Natural killer cell treated with Interleukin-12 subunit alpha and Interleukin-12 subunit beta and Interleukin-15 and Interleukin-18, amount 100 ng/mL, for 72 hours (primary cell): ENCODE measurements around the gene COG3. TPM values are rescaled to one million over a fixed set of nuclear protein-coding genes. Genes with fewer than 3 reads are reported as not detected.
"Not testable (repeated sequence)": the region's sequence is repeated elsewhere in the genome, so short reads cannot be mapped to it uniquely, and the experiment has no call there.

Experiments
- ATAC-seq, 2 donors: fragments of 150-1000 bp; cut with Tn5 transposase in 1 of 2; sonication (Bioruptor Pico), chemical (Tn5 transposase) in 1 of 2; 2 replicates each; pipeline ENCODE4 v1.10.0; 2021
- DNase-seq: peaks from one replicate; pipeline ENCODE4 v3.0.0; 2022; ENCODE audit warnings: low spot score
- H3K27ac Mint-ChIP-seq, 2 donors: 1 replicate in 1 of 2; 2 replicates in 1 of 2; pipeline ENCODE4 v1.8.0; 2022; ENCODE audit warnings: mixed read lengths in 2 of 2, mild to moderate bottlenecking in 1 of 2, moderate library complexity in 1 of 2
- H3K27me3 Mint-ChIP-seq, 2 donors: 1 replicate in 1 of 2; 2 replicates in 1 of 2; pipeline ENCODE4 v1.8.0; 2022; ENCODE audit warnings: mixed read lengths in 2 of 2
- H3K36me3 Mint-ChIP-seq: one replicate; pipeline ENCODE4 v1.8.0; 2022; ENCODE audit warnings: mixed read lengths
- H3K4me1 Mint-ChIP-seq, 2 donors: 1 replicate in 1 of 2; 2 replicates in 1 of 2; pipeline ENCODE4 v1.8.0; 2022; ENCODE audit warnings: low read depth in 2 of 2, mixed read lengths in 2 of 2, mild to moderate bottlenecking in 1 of 2
- H3K4me3 Mint-ChIP-seq: one replicate; pipeline ENCODE4 v1.8.0; 2022; ENCODE audit warnings: mixed read lengths
- H3K9me3 Mint-ChIP-seq: 2 replicates; pipeline ENCODE4 v1.8.0; 2022; ENCODE audit warnings: mixed read lengths
- total RNA-seq, 2 donors: library from RNA; stranded (reverse); gene quantifications; one replicate each; pipeline ENCODE4 v1.2.3, GENCODE V29; 2022

COG3 gene, protein sequence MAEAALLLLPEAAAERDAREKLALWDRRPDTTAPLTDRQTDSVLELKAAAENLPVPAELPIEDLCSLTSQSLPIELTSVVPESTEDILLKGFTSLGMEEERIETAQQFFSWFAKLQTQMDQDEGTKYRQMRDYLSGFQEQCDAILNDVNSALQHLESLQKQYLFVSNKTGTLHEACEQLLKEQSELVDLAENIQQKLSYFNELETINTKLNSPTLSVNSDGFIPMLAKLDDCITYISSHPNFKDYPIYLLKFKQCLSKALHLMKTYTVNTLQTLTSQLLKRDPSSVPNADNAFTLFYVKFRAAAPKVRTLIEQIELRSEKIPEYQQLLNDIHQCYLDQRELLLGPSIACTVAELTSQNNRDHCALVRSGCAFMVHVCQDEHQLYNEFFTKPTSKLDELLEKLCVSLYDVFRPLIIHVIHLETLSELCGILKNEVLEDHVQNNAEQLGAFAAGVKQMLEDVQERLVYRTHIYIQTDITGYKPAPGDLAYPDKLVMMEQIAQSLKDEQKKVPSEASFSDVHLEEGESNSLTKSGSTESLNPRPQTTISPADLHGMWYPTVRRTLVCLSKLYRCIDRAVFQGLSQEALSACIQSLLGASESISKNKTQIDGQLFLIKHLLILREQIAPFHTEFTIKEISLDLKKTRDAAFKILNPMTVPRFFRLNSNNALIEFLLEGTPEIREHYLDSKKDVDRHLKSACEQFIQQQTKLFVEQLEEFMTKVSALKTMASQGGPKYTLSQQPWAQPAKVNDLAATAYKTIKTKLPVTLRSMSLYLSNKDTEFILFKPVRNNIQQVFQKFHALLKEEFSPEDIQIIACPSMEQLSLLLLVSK
- 10 to 100 TPM; 41.0 to 50.9 TPM for total RNA-seq

GRCh38 chr13:45464687-45465453 is at the start of gene COG3:
TSS of gene COG3 (plus strand) at chr13:45464939. CDS start at chr13:45465037, 98 bp downstream.
- Mint-ChIP-seq H3K9me3 (no peaks in the 10 kb centered on the region), H3K36me3 (peaks cover 8% of the 10 kb centered on the region), H3K27ac (peak within 1 kb of the TSS; percentile 91 to 97), H3K4me3 (peak within 1 kb of the TSS; percentile 91), H3K4me1 (peaks cover 34 to 45% of the 10 kb centered on the region in 2 donors), H3K27me3 (peaks cover 0 to 8% of the 10 kb centered on the region in 2 donors)
- ATAC-seq (peak; percentile 99 to 100), DNase-seq (peak; percentile 97)

DNA sequence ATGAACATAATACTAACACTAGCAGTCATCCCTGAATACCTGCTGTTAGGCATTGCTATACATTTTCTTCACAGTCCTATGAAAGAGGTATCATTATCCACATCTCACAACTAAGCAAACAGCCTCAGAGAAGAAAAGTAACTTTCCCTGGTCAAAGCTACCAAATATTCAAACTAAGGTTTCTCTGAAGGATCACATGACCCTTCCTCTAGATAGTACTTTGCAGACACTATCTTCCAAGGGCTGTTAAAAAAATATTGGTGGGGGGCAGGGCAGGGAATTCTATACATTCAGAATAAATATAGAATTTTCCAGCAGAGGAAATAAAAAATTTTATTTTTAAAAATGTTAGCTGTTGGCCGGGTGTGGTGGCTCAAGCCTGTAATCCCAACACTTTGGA is 49.6 kb upstream of the COG3 start:
- Mint-ChIP-seq H3K27ac (peak overlapping the region; percentile 16 to 31), H3K36me3 (no peaks in the 10 kb centered on the region)
- ATAC-seq, result no peak

DNA sequence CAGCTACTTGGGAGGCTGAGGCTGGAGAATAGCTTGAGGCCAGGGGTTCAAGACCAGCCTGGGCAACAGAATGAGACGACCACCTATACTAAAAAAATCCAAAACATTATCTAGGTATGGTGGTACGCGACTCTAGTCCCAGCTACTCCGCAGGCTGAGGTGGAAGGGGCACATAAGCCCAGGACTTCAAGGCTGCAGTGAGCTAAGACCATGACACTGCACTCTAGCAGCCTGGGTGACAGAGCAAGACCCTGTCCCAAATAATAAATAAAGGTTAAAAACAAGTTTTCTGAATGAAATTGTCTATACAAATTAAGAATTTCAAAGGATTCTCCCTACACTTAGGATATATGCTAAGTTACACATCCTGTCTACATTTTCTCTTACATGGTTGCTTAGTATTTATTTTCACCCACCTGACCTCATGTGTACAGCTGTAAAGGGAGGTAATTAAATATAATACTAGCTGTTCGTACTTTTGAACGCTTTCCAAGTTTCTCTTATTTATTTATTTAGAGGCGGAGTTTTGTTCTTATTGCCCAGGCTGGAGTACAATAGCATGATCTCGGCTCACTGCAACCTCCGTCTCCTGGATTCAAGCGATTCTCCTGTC is 48.1 kb upstream of the COG3 start:
- Mint-ChIP-seq H3K9me3 (no peaks in the 10 kb centered on the region), H3K27ac (peak overlapping the region; percentile 97 to 100)

More for the DNA sequence above, 49.6 kb upstream of the COG3 start:
- Mint-ChIP-seq H3K9me3 (no peaks in the 10 kb centered on the region), H3K4me1 (peaks cover 20 to 24% of the 10 kb centered on the region in 2 donors), H3K27me3 (no peaks in the 10 kb centered on the region), H3K4me3 (no peak overlapping the region)
- no peak for DNase-seq

GRCh38 chr13:45417790-45418534 is 46.8 kb upstream of the COG3 start, which contains the start of gene SLC25A30:
TSS of gene SLC25A30 (minus strand) at chr13:45418373. CDS start at chr13:45411425, 6,948 bp downstream.
- peak within 1 kb of the TSS; percentile 90 for H3K4me3 Mint-ChIP-seq
- H3K4me1 Mint-ChIP-seq, result peaks cover 14 to 19% of the 10 kb centered on the region in 2 donors
- no peaks in the 10 kb centered on the region for H3K27me3 Mint-ChIP-seq
- no peaks in the 10 kb centered on the region for H3K9me3 Mint-ChIP-seq
- H3K27ac Mint-ChIP-seq, result peak within 1 kb of the TSS; percentile 97 to 100
- H3K36me3 Mint-ChIP-seq, result no peaks in the 10 kb centered on the region
- peak; percentile 95 for DNase-seq
- peak; percentile 98 to 99 for ATAC-seq

More for the DNA sequence above, 48.1 kb upstream of the COG3 start:
- no peaks in the 10 kb centered on the region for H3K36me3 Mint-ChIP-seq
- DNase-seq (no peak), ATAC-seq (no peak)
- peak overlapping the region; percentile 90 for H3K4me3 Mint-ChIP-seq
- H3K4me1 Mint-ChIP-seq, result peaks cover 15 to 24% of the 10 kb centered on the region in 2 donors
- no peaks in the 10 kb centered on the region for H3K27me3 Mint-ChIP-seq

- ATAC-seq, H3K27ac Mint-ChIP-seq, H3K4me3 Mint-ChIP-seq, DNase-seq, H3K27me3 Mint-ChIP-seq, H3K9me3 Mint-ChIP-seq, H3K36me3 Mint-ChIP-seq: not testable (repeated sequence)
- peaks cover 14 to 19% of the 10 kb centered on the region in 2 donors for H3K4me1 Mint-ChIP-seq
Measured at GRCh38 chr13:45419389-45419788, 45.4 kb upstream of the COG3 start.

DNA sequence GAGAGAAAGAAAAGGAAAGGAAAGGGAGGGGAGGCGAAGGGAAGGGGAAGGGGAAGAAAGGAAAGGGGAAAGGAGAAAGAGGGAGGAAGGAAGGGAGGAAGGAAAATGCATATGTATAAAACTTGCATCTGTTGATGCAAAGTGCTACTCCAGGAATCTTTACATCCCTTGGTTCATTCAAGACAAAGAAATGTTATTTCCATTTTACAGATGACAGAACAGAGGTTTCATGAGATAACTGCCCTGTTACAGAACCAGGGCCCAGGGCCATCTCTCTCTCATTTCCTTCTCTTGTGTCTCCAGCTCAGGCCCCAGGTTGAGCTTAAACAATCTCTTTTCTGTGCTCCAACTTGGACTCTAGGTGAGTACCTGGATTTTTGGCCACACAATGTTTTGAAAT is 44.8 kb upstream of the COG3 start:
- no peak for ATAC-seq
- Mint-ChIP-seq H3K27ac (no peak overlapping the region), H3K4me3 (no peak overlapping the region), H3K9me3 (no peaks in the 10 kb centered on the region), H3K4me1 (peaks cover 14% of the 10 kb centered on the region in 2 donors), H3K36me3 (no peaks in the 10 kb centered on the region), H3K27me3 (no peaks in the 10 kb centered on the region)
- DNase-seq, result no peak

- ATAC-seq (no peak), DNase-seq (no peak)
- H3K4me1 Mint-ChIP-seq, result peaks cover 4% of the 10 kb centered on the region in 2 donors
- H3K36me3 Mint-ChIP-seq, result no peaks in the 10 kb centered on the region
- H3K27me3 Mint-ChIP-seq, result no peaks in the 10 kb centered on the region
- no peak overlapping the region for H3K4me3 Mint-ChIP-seq
- no peaks in the 10 kb centered on the region for H3K9me3 Mint-ChIP-seq
- H3K27ac Mint-ChIP-seq, result no peak overlapping the region
Measured at GRCh38 chr13:45422731-45423292, 41.9 kb upstream of the COG3 start.

- not testable (repeated sequence) for H3K9me3 Mint-ChIP-seq, H3K27me3 Mint-ChIP-seq, H3K4me1 Mint-ChIP-seq, H3K36me3 Mint-ChIP-seq, DNase-seq, H3K27ac Mint-ChIP-seq, H3K4me3 Mint-ChIP-seq
- peak in 1 of 2 donors; percentile 28 for ATAC-seq
Measured at GRCh38 chr13:45426056-45426841, 38.5 kb upstream of the COG3 start.

DNA sequence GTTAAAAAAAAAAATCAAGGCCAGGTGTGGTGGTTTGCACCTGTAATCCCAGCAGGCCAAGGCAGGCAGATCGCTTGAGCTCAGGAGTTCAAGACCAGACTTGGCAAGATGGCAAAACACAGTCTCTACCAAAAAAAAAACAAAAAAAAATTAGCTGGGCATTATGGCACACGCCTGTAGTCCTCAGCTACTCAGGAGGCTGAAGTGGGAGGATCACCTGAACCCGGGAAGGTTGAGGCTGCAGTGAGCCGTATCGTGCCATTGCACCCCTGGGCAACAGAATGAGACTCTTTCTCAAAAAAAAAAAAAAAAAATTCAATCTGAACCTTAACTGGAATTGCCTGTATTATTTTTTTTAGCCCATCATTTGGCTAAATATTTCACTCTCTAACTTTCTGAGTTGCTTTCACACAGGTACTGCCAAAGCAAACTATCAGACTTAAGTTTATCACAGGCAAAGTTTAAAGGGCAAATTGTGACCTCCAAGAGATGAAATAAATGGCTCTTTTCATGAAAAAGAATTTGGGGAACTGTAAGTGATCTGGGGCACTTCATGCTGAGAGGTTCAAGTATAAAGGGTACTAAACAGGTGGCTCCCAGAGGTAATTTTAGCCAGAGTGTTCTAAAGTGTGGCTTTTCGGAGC is 31.9 kb upstream of the COG3 start:
- ATAC-seq (no peak), DNase-seq (no peak)
- H3K27me3 Mint-ChIP-seq, result no peaks in the 10 kb centered on the region
- no peaks in the 10 kb centered on the region for H3K4me1 Mint-ChIP-seq
- no peak overlapping the region for H3K4me3 Mint-ChIP-seq
- H3K36me3 Mint-ChIP-seq, result no peaks in the 10 kb centered on the region
- H3K9me3 Mint-ChIP-seq, result no peaks in the 10 kb centered on the region
- H3K27ac Mint-ChIP-seq, result no peak overlapping the region

DNA sequence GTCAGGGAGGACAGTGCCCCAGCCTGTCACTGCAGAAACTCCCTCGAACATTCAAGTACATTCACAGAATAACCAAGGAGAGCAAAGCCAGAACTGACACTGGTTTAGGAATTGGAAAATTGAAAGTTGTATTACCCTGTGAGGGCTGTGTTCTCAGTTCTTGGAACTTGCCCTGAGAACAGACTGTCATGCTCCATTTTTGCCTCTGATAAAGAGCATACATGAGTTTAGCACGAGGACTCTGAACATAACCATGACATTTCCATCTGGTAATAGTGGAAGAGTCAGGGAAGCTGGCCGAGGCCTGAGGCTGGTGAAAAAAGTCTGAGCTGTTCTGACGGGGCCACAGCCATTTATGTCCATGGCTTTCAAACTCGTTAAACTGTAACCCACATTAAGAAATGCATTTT is 31.4 kb upstream of the COG3 start:
- no peak overlapping the region for H3K4me3 Mint-ChIP-seq
- H3K9me3 Mint-ChIP-seq, result no peaks in the 10 kb centered on the region
- H3K27ac Mint-ChIP-seq, result no peak overlapping the region
- ATAC-seq, result no peak
- no peaks in the 10 kb centered on the region for H3K36me3 Mint-ChIP-seq
- no peaks in the 10 kb centered on the region for H3K4me1 Mint-ChIP-seq
- no peaks in the 10 kb centered on the region for H3K27me3 Mint-ChIP-seq
- no peak for DNase-seq

DNA sequence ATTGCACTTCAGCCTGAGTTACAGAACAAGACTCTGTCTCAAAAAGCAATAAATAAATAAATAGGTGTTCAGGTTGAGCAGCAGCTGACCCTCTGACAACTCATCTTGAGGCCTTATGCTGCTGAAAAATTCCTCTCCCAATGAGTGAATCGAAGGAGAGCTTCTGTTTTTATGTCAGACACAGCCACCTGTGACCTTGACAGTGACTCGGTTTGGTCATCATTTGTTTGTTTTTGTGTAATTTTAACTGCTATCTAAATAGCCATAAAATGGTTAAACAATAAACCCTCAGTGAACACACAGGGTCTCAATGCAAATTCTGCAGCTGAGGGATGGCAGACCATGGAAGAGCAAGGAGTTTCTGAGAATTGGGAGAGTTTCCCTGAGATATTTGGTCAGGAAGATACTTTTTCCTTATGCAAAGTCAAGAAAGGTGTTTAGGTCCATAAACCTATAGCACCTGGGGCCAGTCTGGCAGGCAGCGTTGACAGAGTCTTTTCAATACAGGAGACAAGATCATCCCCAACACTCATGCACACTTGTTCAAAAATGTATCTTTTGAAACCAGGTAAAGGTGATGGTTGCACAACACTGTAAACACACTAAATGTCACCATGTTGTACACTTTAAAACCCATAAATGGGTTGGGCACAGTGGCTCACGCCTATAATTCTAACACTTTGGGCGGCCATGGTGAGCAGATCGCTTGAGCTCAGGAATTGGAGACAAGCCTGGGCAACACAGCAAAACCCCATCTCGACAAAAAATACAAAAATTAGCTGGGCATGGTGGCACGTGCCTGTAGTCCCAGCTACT is 30.0 kb upstream of the COG3 start:
- no peak for DNase-seq
- H3K9me3 Mint-ChIP-seq, result no peaks in the 10 kb centered on the region
- no peak overlapping the region for H3K27ac Mint-ChIP-seq
- ATAC-seq, result no peak
- H3K4me3 Mint-ChIP-seq, result no peak overlapping the region
- no peaks in the 10 kb centered on the region for H3K27me3 Mint-ChIP-seq
- H3K36me3 Mint-ChIP-seq, result no peaks in the 10 kb centered on the region
- no peaks in the 10 kb centered on the region for H3K4me1 Mint-ChIP-seq
